Measurements from ENCODE around the gene RBM20.
"Not testable (repeated sequence)": the region's sequence is repeated elsewhere in the genome, so short reads cannot be mapped to it uniquely, and the experiment has no call there.

The RBM20 gene

GRCh38 chr10:110865186-110865808 lies 221.2 kb downstream of the RBM20 start:
- no peak for DNase-seq (ENCODE audit: extremely low read depth in 1 of 2, low read depth in 1 of 2)

GRCh38 chr10:110865809-110866482 lies 221.8 kb downstream of the RBM20 start:
- DNase-seq (ENCODE audit: extremely low read depth in 1 of 2, low read depth in 1 of 2), result no peak

- DNase-seq (ENCODE audit: extremely low read depth in 1 of 2, low read depth in 1 of 2), result not testable (repeated sequence)
Measured at GRCh38 chr10:110867011-110867806, 223.1 kb downstream of the RBM20 start.

GRCh38 chr10:110867807-110868465 lies 223.8 kb downstream of the RBM20 start:
- no peak for DNase-seq (ENCODE audit: extremely low read depth in 1 of 2, low read depth in 1 of 2)

GRCh38 chr10:110868981-110869380 lies 224.8 kb downstream of the RBM20 start:
- DNase-seq (ENCODE audit: extremely low read depth in 1 of 2, low read depth in 1 of 2), result no peak

- DNase-seq (ENCODE audit: extremely low read depth in 1 of 2, low read depth in 1 of 2), result no peak
Measured at GRCh38 chr10:110870823-110871297, 226.7 kb downstream of the RBM20 start.

- DNase-seq (ENCODE audit: extremely low read depth in 1 of 2, low read depth in 1 of 2), result peak; percentile 87 to 97
Measured at GRCh38 chr10:110871298-110872084, 227.4 kb downstream of the RBM20 start, which contains the start of gene PDCD4. Gene PDCD4, plus strand, starts transcription at chr10:110871928. Its CDS starts 4,100 bp downstream, at chr10:110876028.

GRCh38 chr10:110872145-110872983 lies 228.2 kb downstream of the RBM20 start:
- DNase-seq (ENCODE audit: extremely low read depth in 1 of 2, low read depth in 1 of 2), result peak; percentile 54 to 72

GRCh38 chr10:110872984-110873923 lies 229.1 kb downstream of the RBM20 start:
- no peak for DNase-seq (ENCODE audit: extremely low read depth in 1 of 2, low read depth in 1 of 2)

- no peak for DNase-seq (ENCODE audit: extremely low read depth in 1 of 2, low read depth in 1 of 2)
Measured at GRCh38 chr10:110873951-110874350, 229.8 kb downstream of the RBM20 start.

GRCh38 chr10:110876000-110876399 lies 231.9 kb downstream of the RBM20 start:
- no peak for DNase-seq (ENCODE audit: extremely low read depth in 1 of 2, low read depth in 1 of 2)

GRCh38 chr10:110876788-110877187 lies 232.7 kb downstream of the RBM20 start:
- DNase-seq (ENCODE audit: extremely low read depth in 1 of 2, low read depth in 1 of 2), result no peak

GRCh38 chr10:110880012-110880411 lies 235.9 kb downstream of the RBM20 start:
- DNase-seq (ENCODE audit: extremely low read depth in 1 of 2, low read depth in 1 of 2), result no peak

- DNase-seq (ENCODE audit: extremely low read depth in 1 of 2, low read depth in 1 of 2), result no peak
Measured at GRCh38 chr10:110881247-110881646, 237.1 kb downstream of the RBM20 start.

GRCh38 chr10:110881905-110882304 lies 237.8 kb downstream of the RBM20 start:
- DNase-seq (ENCODE audit: extremely low read depth in 1 of 2, low read depth in 1 of 2), result no peak

GRCh38 chr10:110883924-110884323 lies 239.8 kb downstream of the RBM20 start:
- DNase-seq (ENCODE audit: extremely low read depth in 1 of 2, low read depth in 1 of 2), result no peak

GRCh38 chr10:110885932-110886674 lies 242.0 kb downstream of the RBM20 start:
- DNase-seq (ENCODE audit: extremely low read depth in 1 of 2, low read depth in 1 of 2), result no peak

GRCh38 chr10:110887560-110887959 lies 243.4 kb downstream of the RBM20 start:
- DNase-seq (ENCODE audit: extremely low read depth in 1 of 2, low read depth in 1 of 2), result no peak

All from stimulated activated CD8-positive, alpha-beta memory T cell treated with anti-CD3 and anti-CD28 coated beads, Interleukin-7, amount 100 ng/mL, for 48 hours (primary cell).